HFF-Myc (cell line): ENCODE data around the gene ZMYM4.

Experiments
- DNase-seq: peaks from one replicate; pipeline ENCODE4 v3.0.0-alpha.2; 2011; ENCODE audit warnings: low read depth; ENCODE audit errors: extremely low read depth
- H3K4me3 ChIP-seq: replicated peaks from 2 replicates; pipeline ENCODE4 v1.5.1; 2011; ENCODE audit warnings: low read depth, mild to moderate bottlenecking, control low read depth, low read length
- TF ChIP-seq, protein P1 (sequence below): IDR thresholded peaks from 2 replicates; pipeline ENCODE4 v1.5.1; 2012; ENCODE audit warnings: mild to moderate bottlenecking, low read depth, low read length, control low read depth; ENCODE audit errors: missing control alignments

Gene ZMYM4

GRCh38 chr1:35452106-35452774 lies 183.7 kb downstream of the ZMYM4 start:
- TF ChIP-seq, protein P1, sequence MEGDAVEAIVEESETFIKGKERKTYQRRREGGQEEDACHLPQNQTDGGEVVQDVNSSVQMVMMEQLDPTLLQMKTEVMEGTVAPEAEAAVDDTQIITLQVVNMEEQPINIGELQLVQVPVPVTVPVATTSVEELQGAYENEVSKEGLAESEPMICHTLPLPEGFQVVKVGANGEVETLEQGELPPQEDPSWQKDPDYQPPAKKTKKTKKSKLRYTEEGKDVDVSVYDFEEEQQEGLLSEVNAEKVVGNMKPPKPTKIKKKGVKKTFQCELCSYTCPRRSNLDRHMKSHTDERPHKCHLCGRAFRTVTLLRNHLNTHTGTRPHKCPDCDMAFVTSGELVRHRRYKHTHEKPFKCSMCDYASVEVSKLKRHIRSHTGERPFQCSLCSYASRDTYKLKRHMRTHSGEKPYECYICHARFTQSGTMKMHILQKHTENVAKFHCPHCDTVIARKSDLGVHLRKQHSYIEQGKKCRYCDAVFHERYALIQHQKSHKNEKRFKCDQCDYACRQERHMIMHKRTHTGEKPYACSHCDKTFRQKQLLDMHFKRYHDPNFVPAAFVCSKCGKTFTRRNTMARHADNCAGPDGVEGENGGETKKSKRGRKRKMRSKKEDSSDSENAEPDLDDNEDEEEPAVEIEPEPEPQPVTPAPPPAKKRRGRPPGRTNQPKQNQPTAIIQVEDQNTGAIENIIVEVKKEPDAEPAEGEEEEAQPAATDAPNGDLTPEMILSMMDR: no peak
- no peak overlapping the region for H3K4me3 ChIP-seq
- DNase-seq: peak; percentile 14

- no peak overlapping the region for H3K4me3 ChIP-seq
- DNase-seq: no peak
- TF ChIP-seq, protein P1: no peak
These were observed 184.5 kb downstream of the ZMYM4 start for GRCh38 chr1:35453031-35453430.

GRCh38 chr1:35454176-35454575 lies 185.7 kb downstream of the ZMYM4 start:
- H3K4me3 ChIP-seq: no peak overlapping the region
- TF ChIP-seq, protein P1: no peak
- DNase-seq: no peak

- TF ChIP-seq, protein P1: no peak
- H3K4me3 ChIP-seq: no peak overlapping the region
- no peak for DNase-seq
These were observed 186.1 kb downstream of the ZMYM4 start for GRCh38 chr1:35454616-35455015.

GRCh38 chr1:35460796-35461195 lies 192.3 kb downstream of the ZMYM4 start:
- no peak overlapping the region for H3K4me3 ChIP-seq
- DNase-seq: no peak
- TF ChIP-seq, protein P1: no peak

DNA sequence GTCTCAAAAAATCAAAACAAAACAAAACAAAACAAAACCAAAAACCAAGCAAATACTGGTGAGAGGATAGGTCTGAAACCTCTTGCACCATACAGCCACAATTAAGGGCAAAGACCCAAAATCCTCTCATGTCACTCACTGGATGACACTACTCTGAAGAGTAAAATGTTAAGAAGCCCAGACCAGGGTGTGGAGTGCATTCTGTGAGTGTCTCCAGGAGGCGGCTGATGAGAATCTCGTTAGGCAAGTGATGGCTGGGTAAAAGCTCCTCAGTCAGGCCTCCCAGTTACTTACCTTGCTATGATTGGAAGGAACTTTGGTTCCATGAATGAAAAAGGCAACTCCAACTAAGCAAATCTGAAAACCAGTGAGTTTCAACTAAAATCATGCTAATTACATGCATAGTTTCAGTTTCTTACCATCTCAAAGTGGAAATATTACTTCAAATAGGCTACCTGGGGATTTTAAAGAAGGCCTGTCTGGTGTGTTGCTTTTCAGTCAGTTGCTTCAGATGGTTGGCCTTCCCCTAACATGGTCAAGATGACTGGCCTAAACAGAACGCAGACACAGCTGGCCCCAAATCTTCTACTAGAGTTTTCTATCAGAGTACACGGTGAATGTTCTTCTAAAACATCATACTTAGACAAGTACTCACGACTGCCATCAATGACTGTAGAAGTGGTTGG lies 193.6 kb downstream of the ZMYM4 start:
- no peak overlapping the region for H3K4me3 ChIP-seq
- DNase-seq: no peak
- TF ChIP-seq, protein P1: no peak
